HG03571 (cell line): ENCODE data around the gene APP.
A peak's percentile ranks its signal among the peaks of the same experiment; 100 is the strongest.

ENCODE experiments used
- ATAC-seq: cut with Tn5 transposase; IDR thresholded peaks from one replicate; pipeline ENCODE4 v1.9.1; 2021; ENCODE audit not compliant: unreplicated experiment

The APP gene

DNA sequence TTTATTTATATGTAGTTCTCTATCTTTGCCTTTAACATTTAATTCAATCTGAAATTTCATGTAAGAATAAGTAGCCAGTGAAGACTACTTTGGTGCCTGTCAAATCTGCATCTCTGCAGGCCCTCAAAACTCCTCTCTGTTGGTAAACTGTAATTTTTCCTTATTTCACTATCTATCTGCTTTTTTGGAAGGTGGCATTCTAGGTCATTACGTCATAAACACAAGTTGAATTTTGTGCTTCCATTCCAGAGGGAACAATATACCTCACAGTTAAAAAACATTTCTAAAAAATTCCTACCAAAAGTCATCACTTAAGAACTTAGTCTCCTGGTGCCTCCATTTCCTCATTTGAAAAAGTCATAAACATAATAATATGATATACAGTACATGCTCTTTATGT lies 259.8 kb downstream of the APP start:
- no peak for ATAC-seq

DNA sequence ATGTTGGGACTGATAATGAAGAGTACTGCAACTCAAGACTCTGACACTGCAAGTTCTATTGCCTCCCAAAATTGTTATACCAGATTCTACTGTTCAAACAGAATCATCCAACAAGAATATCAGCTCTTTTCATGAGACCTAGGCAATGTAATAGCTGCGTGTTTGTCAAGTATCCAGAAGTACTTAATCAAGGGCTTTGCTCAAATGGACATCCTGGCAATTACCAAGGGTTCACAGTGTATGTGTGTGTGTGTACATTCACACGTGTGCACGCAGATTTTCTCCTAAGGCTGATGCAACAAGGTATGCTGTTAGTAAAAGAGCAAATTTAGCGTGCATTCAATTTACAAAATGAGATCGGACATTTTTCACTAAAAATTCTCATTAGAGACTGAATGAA lies 261.2 kb downstream of the APP start:
- no peak for ATAC-seq

DNA sequence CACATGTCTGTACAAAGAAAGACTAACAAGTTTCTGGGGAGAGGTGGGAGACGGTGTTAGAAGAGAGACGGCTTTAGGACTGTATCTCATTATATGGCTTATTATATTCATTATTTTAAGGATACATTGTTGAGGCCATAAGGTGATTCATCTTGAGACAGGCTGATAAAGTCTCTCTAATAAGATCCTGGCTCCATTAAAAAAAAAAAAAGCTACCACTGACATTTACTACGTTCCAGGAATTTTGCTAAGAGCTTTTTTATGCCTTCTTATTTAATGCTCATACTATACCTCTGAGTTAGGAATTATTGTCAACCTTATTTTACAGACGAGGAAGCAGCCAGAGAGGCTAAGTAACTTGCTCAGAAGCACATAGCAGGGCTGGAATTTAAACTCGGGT lies 262.1 kb downstream of the APP start:
- no peak for ATAC-seq

DNA sequence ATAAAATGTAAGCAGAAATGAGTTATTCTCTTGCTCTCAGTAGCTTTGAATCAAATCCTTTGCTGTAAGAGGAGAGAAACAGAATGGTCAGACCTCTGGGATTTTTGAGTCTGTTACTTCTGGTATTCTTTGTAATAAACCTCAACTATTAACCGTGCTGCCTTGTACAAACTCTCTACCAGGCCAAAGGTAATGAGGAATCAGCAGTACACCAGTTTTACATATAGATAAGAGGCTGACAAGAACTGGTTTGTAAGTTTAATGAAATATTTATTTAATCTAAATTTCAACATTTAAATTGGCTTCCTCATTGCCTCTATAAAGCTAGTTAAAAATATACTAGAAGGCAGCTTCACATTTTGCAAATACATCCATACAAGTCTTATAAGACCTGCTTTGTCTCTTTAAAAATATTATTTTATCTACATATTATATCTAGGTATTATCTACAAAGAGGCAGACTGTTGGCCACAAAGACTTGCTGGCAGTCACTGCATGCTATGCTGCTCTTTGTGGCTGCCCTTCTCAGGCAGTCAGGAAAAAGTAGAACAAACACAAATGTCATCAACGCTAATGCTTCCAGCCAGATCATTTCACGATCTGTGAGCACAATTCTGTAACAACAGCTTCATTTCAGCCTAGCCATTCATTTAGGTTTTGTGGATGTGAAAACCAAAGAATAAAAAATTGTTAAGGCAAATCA lies 262.8 kb downstream of the APP start:
- ATAC-seq = no peak

DNA sequence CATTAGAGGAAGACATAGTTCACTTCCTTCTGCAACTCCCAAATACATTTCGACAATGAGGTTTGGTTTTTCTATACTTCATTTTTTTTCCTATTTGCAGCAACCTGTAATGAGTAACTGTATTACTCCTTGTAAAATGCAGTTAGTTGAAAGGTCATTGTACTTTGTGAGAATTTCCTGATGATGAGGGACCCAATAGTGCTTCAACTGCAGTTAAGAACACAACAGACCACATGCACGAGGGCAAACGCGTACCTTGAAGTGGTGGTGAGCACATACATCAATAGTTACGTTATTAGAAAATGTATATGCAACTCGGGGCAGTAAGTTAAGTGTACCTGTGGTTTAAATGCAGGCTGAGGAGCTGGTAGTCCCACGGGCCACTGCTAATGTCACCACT lies 264.0 kb downstream of the APP start:
- no peak for ATAC-seq

DNA sequence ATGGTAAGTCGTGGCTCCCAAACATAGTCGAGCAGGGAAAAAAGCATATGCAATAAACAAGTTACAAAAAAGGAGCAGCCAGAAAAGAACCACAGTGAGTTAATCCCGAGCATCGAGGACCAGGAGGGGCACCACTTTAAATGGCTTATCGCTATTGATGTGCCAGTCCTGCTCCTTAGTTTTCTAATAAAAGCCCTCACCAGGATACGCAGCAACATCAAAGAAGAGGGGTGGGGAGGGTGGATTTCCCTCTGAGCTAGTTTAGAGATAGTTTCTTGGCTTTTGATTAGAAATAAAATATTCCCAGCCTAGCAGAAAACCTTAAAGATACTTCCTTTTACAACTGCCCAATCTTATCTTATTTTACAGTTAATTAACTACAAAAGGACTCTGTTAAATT lies 265.4 kb downstream of the APP start:
- no peak for ATAC-seq

DNA sequence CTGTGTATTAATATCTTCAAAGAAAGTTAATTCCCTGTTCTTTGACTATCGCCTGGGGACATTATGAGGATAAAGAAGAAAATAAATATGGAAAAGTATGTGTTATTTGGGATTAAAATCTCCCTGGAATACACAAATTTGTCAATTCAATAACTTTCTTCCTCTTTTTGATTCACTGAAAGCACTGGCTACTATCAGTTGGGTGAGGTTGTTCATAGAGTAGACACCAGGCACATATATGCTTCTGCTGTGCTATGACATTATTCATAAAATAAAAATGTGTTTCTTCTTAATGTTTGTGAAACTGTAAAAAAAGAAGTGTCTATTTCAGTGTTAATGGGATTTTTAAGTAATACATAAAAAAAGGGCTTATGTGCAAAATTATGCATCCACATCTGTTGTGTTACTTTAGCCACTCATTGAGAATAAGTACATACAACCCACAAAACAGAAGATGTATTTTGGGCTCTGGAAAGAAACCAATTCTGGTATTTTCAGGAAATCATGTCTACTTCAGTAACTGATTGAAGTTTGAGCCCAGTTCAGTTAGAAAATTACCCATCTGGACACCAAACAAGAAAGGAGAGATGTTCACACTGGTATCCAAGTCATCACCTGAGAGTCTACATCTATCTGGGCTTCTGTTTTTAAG lies 266.4 kb downstream of the APP start:
- ATAC-seq = no peak

DNA sequence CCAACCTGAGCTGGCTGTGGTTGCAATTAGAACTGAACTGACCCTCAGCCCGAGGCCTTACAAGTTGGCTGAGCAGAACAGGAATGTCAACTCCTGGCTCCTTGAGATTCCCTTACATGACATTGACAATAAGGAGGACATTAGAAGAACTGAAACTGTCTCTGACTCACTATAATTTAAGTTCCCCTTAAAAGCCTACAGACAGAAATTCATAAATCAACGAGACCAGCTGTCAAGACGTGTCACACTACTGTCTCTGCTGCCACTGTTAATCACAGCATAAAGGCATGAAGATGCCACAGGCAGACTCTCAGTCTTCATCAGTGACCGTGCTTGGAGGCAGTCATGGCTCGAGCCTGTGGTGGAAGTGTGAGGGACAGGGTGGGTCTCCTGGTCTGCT lies 267.0 kb downstream of the APP start:
- ATAC-seq = no peak

DNA sequence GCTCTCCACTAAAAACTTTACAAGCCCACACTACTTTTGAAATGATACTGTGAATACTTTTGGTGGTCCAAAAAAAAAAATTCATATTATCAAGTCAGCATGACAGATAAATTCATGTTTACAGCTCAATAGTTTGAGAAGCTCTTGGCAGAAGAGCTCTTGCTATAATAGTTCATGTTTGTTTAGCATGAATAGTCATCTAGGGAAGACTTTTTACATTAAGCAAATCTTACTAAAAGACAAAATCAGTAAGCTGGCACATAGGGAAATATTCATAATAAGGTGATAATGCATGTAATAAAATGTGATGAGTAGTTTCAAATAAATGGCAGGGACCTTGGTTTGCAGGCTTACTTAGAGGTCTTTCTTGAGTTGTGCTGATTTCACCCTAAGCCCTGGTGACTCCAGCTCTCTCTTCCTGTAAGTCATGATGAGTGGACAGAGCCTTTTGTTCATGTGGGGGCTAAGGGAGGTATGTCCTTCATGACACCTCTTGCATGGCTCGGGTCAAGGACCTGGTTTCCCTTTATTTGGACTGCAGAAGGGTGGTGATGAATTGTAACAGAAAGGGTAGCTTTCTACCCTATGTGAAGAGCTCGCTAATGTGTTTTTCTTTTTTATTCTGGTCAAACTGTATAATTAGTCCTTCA lies 269.1 kb downstream of the APP start:
- no peak for ATAC-seq

DNA sequence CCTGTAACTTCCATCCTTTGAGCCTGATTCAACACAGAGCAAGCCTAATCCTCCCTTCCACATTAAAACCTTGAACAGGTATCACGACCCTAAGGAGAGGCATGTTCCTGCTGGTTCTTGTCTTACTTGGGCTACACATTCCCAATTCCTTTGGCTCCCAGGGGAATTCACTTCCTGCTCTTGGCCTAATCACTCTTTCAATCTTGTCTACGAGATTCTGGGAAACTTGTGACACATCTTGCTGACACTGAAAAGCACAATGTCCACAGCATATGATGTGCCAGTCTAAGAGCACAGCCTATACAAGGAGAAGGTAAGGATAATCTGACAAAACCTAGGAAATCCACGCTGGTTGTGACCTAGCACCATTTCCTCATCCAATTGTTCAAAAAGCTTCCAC lies 271.9 kb downstream of the APP start:
- no peak for ATAC-seq

DNA sequence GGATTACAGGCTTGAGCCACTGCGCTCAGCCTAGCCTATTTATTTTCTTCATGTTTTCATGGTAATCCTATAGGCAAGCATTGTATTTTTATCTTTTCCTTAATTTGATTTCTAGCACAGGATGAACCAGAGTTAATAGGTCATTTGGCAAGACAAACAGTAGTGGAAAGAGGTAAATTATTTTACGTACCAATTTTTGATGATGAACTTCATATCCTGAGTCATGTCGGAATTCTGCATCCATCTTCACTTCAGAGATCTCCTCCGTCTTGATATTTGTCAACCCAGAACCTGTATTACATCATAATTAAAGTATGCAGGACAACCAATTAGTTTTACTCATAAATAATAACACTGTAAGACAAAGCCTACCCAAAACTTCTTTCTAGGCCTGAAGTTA lies 273.2 kb downstream of the APP start:
- no peak for ATAC-seq

DNA sequence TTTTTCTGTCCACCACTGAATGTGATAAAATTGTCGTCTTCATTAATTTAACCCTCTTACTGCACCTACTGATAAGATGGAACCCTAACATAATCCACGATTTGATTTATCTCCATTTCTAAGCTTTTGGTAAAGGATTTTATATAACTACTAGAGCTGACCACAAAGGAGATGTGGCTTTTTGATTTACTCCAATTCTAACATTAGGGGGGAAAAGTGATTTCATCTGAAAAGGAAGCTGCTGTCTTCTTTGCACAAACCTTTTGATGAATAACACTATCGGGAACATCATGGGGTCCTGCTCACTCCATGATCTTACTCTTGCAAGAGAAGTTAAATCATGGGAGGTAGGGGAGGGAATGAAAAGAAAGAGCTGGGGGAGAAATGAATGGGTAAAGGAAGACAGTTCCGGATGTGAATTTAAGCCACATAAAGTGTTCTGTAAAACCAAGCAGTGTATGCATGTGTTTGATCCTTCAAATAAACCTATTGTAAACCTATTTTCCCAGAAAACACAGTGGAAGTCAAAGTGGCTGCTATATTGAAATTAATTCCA lies 274.0 kb downstream of the APP start:
- no peak for ATAC-seq

DNA sequence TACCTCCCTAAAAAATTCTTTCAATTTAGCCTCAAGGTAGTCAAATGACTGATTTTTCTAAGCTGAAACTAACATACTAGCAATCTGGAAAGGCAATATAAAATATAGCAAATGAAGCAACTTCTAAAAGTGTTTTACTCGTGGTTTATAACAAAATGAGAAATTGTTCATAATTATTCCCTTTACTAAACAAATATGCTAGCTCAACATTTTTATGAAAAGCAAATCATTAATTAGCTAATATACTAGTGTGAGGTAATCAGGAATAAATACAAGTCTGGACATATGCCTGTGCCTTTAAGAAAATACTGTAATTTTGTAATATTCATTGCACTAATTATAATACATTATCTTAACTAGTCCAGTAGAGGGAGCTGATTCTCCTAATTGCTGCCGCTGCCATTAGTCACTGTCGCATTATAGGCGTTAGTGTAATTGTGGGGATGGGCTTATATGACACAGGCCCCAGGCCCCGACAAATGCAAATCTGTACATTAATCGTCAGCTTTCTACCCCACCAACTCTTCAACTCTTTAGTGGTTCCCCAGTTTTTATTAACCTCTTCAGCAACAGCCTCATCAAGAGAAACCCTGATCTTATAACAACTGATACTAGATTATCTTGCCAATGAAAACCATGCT lies 274.9 kb downstream of the APP start:
- ATAC-seq = peak; percentile 61

DNA sequence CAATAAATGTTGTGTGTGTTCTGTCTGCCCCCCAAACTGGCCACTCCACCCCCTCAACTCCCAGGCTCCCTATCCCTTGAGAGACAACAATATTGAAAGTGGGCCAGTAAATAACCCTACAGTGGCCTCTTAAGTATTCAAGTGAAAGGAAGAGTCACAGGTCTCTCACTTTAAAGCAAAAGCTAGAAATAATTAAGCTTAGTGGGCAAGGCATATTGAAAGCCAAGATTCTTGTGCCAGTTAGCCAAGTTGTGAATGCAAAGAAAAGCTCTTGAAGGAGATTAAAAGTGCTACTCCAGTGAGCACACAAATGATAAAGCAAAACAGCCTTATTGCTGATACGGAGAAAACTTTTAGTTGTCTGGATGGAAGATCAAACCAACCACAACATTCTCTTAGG lies 277.4 kb downstream of the APP start:
- no peak for ATAC-seq

DNA sequence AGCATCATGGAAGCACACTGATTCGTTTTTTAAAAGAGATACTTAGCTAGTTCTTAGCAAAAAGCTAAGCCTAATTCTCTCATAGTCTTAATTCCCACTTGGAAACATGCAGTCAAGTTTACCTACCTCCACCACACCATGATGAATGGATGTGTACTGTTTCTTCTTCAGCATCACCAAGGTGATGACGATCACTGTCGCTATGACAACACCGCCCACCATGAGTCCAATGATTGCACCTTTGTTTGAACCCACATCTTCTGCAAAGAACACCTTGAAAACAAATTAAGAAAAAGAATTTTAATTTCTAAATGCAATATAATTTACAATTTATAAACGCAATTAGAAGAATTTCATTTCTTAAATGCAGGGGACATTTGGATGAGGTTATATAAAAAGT lies 279.0 kb downstream of the APP start:
- ATAC-seq = no peak

DNA sequence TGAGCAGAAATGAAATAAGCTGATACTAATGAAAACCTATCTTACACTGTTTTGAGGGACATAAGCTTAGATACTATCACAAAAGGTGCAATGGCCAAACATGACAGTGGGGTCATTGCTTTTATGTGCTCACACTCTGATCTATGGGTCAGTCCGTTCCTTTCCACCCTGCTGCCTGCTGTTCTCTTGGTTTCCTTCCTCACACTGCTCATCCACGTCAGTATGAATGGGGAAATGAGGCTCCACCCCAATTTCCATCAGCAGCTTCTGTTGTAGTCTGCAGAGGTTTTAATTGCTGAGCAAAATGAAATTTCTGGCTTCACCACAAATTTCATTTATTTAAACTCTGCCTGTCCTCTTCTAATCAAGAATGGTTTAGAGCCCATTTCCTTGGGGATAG lies 280.6 kb downstream of the APP start:
- ATAC-seq = no peak

DNA sequence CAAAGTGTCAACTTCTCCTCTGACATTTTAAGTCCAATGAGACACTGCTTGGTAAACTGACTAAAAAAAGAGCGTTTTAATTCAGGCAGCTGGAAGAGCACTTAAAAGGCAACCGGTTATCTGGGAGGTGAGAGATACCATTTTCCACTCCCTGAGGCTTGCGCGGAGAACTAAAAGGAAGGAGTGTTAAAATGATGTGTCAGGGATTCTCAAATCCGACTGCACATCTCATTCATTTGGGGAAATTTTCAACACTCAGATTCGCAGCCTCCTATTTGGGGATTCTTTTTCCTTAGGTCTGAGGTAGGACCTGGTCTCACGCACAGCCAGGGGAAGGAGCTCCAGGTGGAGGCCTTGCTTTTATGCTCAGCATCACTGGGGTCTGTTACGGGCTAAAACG lies 281.9 kb downstream of the APP start:
- ATAC-seq = no peak

DNA sequence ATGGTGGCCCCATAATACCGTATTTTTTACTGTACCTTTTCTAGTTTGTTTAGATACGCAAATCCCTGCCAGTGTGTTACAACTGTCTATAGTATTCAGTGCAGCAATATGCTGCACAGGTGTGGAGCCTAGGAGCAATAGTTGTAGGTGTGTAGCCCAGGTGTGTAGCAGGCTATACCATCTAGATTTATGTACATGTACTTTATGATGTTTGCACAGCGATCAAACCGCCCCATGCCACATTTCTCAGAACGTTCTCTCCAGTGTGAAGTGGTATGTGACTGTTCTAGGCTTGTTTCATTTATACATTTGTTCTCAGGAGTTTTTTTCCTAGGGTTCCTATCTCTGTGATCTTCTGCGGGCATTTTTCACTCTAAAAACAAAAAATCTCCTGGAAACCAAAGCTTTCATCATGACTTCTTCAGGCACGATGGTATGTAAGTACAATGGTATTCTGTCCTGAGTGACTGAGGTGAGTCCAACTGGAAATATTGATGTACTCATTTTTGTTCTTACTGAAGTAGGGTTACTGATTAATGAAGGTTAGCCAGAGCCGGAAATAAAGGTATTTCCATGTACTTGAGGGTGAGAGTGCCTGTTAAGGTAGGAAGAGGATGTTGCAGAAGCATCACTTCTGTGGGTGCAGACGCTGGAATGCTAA lies 282.8 kb downstream of the APP start:
- no peak for ATAC-seq

DNA sequence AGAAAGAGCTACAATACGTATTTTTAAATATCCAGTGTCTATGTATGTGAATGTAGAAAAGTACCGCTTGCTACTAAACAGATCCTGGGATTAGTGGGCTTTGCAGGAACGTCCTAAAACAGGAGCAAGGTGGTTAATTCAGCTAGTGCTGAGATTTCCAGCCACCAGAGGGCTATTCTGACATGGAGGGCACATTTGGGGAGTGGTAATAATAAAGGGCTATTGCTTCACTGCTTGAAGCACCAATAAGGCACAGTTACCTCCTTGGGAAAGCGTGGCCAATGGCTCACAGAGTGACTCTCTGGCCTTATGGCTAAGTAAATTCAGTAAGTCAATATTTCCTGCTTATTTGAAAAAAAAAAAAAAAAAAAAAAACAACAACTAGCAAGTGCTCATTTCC lies 283.4 kb downstream of the APP start:
- ATAC-seq = no peak

DNA sequence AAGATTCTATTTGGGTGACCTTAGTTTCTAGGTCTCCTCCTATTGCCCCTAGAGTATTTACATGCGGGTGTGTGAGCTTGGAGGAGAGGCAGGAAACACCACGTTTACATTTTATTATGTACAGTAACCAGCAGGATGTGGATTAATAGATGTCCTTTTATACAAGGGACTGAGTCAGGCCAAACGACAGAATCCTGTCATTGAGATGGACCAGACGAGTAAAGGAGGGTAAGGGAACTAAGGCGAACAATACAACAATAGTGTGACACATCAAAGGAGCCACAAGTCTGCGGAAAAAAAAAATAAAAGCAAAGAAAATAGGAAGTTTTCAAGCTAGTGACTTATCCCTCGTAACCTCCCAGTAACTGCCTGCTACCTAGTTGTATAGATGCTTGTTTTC lies 284.7 kb downstream of the APP start:
- ATAC-seq = no peak

DNA sequence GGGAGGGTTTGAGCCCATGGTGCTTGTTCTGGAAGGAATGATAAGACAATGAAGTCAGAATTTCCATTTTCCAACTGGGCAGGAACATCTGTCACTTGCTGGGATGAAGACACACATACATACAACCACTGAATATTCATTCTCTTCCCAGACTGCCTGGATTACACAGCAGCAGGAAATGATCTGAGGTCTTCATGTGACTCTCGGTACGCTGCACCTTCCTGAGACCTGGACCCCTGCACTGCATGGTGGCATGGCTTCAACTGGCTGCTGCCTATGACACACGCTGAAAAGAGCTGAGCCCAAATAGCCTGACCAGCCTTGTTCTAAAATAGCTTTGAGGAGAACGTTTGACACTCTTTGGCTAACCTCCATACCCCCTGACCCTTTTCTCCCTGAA lies 285.2 kb downstream of the APP start:
- ATAC-seq = no peak
